ENCODE data around the gene TEAD1.

Gene TEAD1

GRCh38 chr11:12677131-12677530 is 2.9 kb downstream of the TEAD1 start:
- no peak for DNase-seq (ENCODE audit: low read depth in 1 of 2, low spot score in 1 of 2)
- no peak overlapping the region for H3K4me3 ChIP-seq (replicated peaks; ENCODE audit: insufficient read depth, low read length)
- H3K27ac ChIP-seq (replicated peaks): no peak overlapping the region
- TF ChIP-seq SPI1 (IDR thresholded peaks at IDR 0.05; ENCODE audit: borderline replicate concordance, low read depth): no peak
- TF ChIP-seq, protein P1, sequence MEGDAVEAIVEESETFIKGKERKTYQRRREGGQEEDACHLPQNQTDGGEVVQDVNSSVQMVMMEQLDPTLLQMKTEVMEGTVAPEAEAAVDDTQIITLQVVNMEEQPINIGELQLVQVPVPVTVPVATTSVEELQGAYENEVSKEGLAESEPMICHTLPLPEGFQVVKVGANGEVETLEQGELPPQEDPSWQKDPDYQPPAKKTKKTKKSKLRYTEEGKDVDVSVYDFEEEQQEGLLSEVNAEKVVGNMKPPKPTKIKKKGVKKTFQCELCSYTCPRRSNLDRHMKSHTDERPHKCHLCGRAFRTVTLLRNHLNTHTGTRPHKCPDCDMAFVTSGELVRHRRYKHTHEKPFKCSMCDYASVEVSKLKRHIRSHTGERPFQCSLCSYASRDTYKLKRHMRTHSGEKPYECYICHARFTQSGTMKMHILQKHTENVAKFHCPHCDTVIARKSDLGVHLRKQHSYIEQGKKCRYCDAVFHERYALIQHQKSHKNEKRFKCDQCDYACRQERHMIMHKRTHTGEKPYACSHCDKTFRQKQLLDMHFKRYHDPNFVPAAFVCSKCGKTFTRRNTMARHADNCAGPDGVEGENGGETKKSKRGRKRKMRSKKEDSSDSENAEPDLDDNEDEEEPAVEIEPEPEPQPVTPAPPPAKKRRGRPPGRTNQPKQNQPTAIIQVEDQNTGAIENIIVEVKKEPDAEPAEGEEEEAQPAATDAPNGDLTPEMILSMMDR (IDR thresholded peaks at IDR 0.05; ENCODE audit: insufficient read depth, low read length): no peak
- no peak for TF ChIP-seq GABPA (IDR thresholded peaks at IDR 0.05; ENCODE audit: low read depth)
- no peak for TF ChIP-seq POLR2AphosphoS5 (IDR thresholded peaks at IDR 0.05; ENCODE audit: low read depth)
- no peak for TF ChIP-seq REST (IDR thresholded peaks at IDR 0.05; ENCODE audit: insufficient replicate concordance, low read depth)
- H3K27me3 ChIP-seq (ENCODE audit: insufficient read depth, poor library complexity, severe bottlenecking): peaks cover 64% of the 10 kb centered on the region

- H3K27me3 ChIP-seq (ENCODE audit: insufficient read depth, poor library complexity, severe bottlenecking): peaks cover 64% of the 10 kb centered on the region
- TF ChIP-seq REST (IDR thresholded peaks at IDR 0.05; ENCODE audit: insufficient replicate concordance, low read depth): no peak
- no peak for TF ChIP-seq GABPA (IDR thresholded peaks at IDR 0.05; ENCODE audit: low read depth)
- no peak for TF ChIP-seq SPI1 (IDR thresholded peaks at IDR 0.05; ENCODE audit: borderline replicate concordance, low read depth)
- TF ChIP-seq, protein P1 (IDR thresholded peaks at IDR 0.05; ENCODE audit: insufficient read depth, low read length): no peak
- no peak for TF ChIP-seq POLR2AphosphoS5 (IDR thresholded peaks at IDR 0.05; ENCODE audit: low read depth)
- H3K4me3 ChIP-seq (replicated peaks; ENCODE audit: insufficient read depth, low read length): no peak overlapping the region
- no peak overlapping the region for H3K27ac ChIP-seq (replicated peaks)
- no peak for DNase-seq (ENCODE audit: low read depth in 1 of 2, low spot score in 1 of 2)
Measured at GRCh38 chr11:12678092-12678491, 3.9 kb downstream of the TEAD1 start.

DNA sequence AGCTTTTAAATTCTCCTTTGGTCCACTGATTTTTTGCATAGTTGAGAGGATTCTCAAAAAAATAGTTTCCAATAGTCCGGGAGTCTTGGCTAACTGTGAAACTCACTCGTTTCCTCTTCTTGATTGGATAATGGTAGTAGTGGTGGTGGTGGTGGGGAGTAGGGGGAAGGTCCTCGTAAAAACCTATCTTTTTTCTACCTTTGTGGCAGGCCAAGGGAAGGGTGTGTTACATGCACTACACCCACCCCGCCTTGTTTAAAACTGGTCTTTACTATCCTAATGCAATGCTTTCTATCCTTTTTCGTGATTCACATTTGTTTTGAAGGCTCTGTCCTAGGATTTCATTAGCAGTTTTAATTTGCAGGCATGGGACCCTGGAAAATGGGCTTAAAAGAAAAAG is 4.8 kb downstream of the TEAD1 start:
- TF ChIP-seq SPI1 (IDR thresholded peaks at IDR 0.05; ENCODE audit: borderline replicate concordance, low read depth): no peak
- TF ChIP-seq POLR2AphosphoS5 (IDR thresholded peaks at IDR 0.05; ENCODE audit: low read depth): no peak
- TF ChIP-seq GABPA (IDR thresholded peaks at IDR 0.05; ENCODE audit: low read depth): no peak
- no peak for TF ChIP-seq REST (IDR thresholded peaks at IDR 0.05; ENCODE audit: insufficient replicate concordance, low read depth)
- no peak for DNase-seq (ENCODE audit: low read depth in 1 of 2, low spot score in 1 of 2)

More for the DNA sequence above, 4.8 kb downstream of the TEAD1 start:
- Histone ChIP-seq H3K27ac (replicated peaks) (no peak overlapping the region), H3K4me3 (replicated peaks; ENCODE audit: insufficient read depth, low read length) (no peak overlapping the region), H3K27me3 (ENCODE audit: insufficient read depth, poor library complexity, severe bottlenecking) (peaks cover 56% of the 10 kb centered on the region)
